IMR-90 (cell line): Measurements from ENCODE around the gene HSPB6. TPM values are rescaled to one million over a fixed set of nuclear protein-coding genes. Genes with fewer than 3 reads are reported as not detected.
A peak's percentile ranks its signal among the peaks of the same experiment; 100 is the strongest.

ENCODE experiments used
- FOS ChIP-seq: fragments of 150-350 bp; IDR thresholded peaks from 2 replicates; pipeline ENCODE4 v1.6.1; 2016; ENCODE audit warnings: low read depth, low read length
- MXI1 ChIP-seq: IDR thresholded peaks from 2 replicates; pipeline ENCODE4 v1.6.1; 2012; ENCODE audit warnings: low read depth, mild to moderate bottlenecking, low read length, moderate library complexity, borderline replicate concordance
- NFE2L2 ChIP-seq: fragments of 150-350 bp; IDR thresholded peaks from 2 replicates; pipeline ENCODE4 v1.6.1; 2016; ENCODE audit warnings: low read depth, mild to moderate bottlenecking, low read length
- POLR2A ChIP-seq: IDR thresholded peaks from 2 replicates; pipeline ENCODE4 v1.6.1; 2012; ENCODE audit warnings: mild to moderate bottlenecking, low read depth, low read length
- polyA plus RNA-seq, 3 experiments: library from polyadenylated mRNA; depleted of rRNA; stranded (reverse); fragments of >200 nt; gene quantifications; 2 replicates each; pipeline ENCODE4 v1.2.3, GENCODE V29; 2012; ENCODE audit warnings: low replicate concordance in 1 of 3
- total RNA-seq: library from RNA; depleted of rRNA; stranded (reverse); fragments of >200 nt; gene quantifications from 2 replicates; pipeline ENCODE4 v1.2.3, GENCODE V29; 2012

Gene HSPB6
- total and polyA plus RNA-seq, 2 of the 4 experiments (the other 2 are of a cell fraction) = 5.7 to 206 TPM

DNA sequence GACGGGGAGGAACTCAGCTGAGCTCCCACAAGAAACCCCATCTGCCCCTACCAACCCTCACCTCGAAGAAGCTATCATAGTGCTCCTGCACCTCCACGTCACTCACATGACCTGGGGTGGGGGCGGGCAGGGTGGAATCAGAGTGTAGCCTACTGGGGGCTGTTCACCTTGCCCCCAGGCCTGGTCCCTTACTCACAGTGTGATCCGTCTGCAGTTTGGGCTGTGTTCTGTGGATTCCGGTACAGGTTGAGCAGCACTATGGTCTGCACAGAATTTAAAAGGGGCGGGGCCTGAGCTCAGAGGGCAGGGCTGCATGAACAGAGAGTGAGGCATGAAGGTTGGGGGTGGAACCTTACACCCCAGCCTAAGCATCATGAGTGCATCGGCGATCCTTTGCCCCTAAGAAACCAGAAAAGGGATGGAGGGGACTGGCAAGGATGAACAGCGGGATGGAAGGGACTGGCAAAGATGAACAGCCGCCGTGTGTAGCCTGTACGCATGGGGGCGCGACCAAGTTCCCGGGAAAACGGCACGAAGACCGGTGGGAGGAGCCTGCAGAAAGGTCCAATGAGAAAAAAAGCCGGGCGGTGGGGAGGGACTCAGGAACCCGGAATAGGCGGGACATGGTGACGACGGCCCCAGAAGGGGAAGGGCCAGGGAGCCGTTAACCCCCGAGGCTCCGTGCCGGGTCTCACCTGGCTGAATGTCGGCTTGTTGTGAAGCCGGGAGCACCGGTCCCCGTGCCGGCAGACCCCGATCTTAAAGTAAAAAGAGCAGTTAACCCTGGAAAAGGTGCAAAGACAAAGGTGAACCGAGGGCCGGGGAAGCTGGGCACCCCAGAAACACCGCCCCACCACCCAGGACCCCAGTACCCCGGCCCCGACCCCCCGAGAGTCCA, 12.2 kb downstream of the HSPB6 start (continued):
- TF ChIP-seq FOS = no peak
- peak; percentile 92; the same call in 1 of the 2 replicates for TF ChIP-seq MXI1
- TF ChIP-seq NFE2L2 = no peak
- peak; percentile 95 for TF ChIP-seq POLR2A
